OCI-LY7 (cell line): ENCODE results near the gene PPP6C.

Experiments
- CTCF ChIP-seq: fragments of 200-600 bp; sonication (generic); conservative IDR thresholded peaks from 2 replicates; pipeline ENCODE4 v1.5.1; 2014; ENCODE audit warnings: mild to moderate bottlenecking, antibody characterized with exemption, low read length, moderate library complexity, mixed read lengths
- EZH2phosphoT487 ChIP-seq: fragments of 200-600 bp; sonication (generic); IDR thresholded peaks from 2 replicates; pipeline ENCODE4 v1.6.1; 2018; ENCODE audit warnings: low read depth, borderline replicate concordance, mild to moderate bottlenecking, mixed run types, antibody characterized with exemption, low read length, moderate library complexity, mixed read lengths

- TF ChIP-seq CTCF (no peak), EZH2phosphoT487 (no peak)
Observed at GRCh38 chr9:125140576-125140975, 49.0 kb downstream of the PPP6C start.
